ENCODE results near the gene GSTA4.

DNA sequence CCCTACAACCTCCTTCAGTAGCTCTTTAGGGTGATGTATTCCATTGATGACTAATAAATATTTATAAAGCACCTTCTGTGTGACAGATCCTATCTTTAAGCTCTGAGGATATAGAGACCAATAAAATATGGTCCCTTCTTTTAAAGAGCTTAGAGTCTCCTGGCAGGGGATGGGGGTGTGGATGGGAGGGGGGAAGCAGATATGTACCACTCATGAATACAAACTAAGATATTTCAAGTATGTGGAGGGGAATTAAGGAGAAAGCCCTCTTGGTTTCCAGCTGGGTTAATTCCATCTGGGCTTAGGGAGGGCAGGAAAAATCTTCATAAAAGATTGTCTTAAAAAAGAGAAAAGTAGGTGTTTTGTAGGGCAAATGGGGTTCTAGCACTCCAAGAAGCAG lies 48.5 kb upstream of the GSTA4 start:
- TF ChIP-seq EZH2 (IDR thresholded peaks at IDR 0.05; ENCODE audit: borderline replicate concordance) = no peak
- TF ChIP-seq, protein P1, sequence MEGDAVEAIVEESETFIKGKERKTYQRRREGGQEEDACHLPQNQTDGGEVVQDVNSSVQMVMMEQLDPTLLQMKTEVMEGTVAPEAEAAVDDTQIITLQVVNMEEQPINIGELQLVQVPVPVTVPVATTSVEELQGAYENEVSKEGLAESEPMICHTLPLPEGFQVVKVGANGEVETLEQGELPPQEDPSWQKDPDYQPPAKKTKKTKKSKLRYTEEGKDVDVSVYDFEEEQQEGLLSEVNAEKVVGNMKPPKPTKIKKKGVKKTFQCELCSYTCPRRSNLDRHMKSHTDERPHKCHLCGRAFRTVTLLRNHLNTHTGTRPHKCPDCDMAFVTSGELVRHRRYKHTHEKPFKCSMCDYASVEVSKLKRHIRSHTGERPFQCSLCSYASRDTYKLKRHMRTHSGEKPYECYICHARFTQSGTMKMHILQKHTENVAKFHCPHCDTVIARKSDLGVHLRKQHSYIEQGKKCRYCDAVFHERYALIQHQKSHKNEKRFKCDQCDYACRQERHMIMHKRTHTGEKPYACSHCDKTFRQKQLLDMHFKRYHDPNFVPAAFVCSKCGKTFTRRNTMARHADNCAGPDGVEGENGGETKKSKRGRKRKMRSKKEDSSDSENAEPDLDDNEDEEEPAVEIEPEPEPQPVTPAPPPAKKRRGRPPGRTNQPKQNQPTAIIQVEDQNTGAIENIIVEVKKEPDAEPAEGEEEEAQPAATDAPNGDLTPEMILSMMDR (IDR thresholded peaks at IDR 0.05; ENCODE audit: poor library complexity) = no peak
